HG02642 (cell line): ENCODE data around the gene BMP8B.
A peak's percentile ranks its signal among the peaks of the same experiment; 100 is the strongest.
"Not testable (repeated sequence)": the region's sequence is repeated elsewhere in the genome, so short reads cannot be mapped to it uniquely, and the experiment has no call there.

Experiments
- ATAC-seq: cut with Tn5 transposase; IDR thresholded peaks from one replicate; pipeline ENCODE4 v1.9.1; 2021; ENCODE audit warnings: mild to moderate bottlenecking; ENCODE audit not compliant: unreplicated experiment, poor library complexity

BMP8B gene

DNA sequence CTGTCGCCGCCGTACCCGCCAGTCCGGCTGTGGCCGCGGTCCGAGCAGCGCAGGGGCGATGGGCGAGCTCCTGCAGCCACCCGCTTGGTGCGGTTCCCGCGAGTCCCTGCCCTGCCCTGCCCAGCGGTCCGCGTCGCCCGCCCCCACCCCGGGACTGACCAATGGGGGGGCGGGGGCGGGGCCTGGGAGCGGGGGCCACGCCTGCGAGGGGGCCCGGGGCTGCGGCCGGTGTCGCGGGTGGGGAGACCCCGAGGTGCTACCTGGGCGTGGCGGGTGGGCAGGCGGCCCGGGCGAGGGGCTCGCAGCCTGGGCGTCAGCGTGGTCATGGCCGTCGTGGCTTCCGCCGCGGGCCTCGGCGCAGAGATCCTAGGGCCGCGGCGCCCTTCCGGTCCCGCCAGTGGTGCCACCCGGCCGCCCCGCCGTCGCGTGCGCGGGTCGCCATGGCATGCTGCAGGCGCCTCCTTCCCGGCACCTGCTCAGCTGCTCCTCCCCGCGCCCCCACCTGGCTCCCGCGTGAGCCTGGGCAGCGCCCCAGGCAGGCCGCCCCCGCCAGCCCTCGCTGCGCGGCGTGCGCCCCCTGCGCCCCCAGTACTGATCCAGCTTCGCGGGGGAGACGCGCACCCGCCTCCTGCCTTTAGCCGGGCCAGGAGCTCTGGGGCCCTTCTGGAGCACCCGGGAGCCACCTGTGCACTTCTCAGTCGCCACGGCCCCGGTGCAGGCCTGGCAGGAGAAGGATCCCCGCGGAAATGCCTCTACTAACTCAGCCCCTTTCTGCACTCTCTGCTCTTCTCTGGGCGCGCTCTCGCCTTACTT is at the start of gene BMP8B:
Gene BMP8B, minus strand, starts transcription at position 108 of the 813 bp plus-strand sequence. CDS start 380 bp downstream, outside the sequence.
- peak; percentile 64 for ATAC-seq

DNA sequence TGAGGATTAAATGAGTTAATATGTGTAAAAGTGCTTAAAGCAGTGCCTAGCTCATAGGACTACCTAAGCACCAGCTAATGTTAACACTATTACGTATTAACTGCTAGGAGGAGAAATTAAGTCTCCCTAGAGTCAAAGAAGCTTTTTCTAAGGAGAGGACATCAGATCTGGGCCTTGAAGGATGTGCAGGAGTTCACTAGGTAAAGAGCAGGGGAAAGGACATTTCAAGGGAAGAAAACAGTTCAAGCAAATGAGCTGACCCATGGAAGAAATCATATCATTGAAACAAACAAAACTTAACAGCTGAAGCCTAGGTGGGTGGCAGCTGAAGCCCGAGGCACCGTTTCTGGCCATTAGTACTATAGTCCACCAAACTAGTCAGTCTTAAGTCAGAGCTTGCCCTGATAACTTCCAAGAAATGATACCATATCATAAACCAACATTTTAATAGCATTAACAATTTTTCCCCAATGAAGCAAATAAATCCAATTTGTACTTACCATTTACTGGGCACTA is 48.0 kb upstream of the BMP8B start:
- no peak for ATAC-seq

DNA sequence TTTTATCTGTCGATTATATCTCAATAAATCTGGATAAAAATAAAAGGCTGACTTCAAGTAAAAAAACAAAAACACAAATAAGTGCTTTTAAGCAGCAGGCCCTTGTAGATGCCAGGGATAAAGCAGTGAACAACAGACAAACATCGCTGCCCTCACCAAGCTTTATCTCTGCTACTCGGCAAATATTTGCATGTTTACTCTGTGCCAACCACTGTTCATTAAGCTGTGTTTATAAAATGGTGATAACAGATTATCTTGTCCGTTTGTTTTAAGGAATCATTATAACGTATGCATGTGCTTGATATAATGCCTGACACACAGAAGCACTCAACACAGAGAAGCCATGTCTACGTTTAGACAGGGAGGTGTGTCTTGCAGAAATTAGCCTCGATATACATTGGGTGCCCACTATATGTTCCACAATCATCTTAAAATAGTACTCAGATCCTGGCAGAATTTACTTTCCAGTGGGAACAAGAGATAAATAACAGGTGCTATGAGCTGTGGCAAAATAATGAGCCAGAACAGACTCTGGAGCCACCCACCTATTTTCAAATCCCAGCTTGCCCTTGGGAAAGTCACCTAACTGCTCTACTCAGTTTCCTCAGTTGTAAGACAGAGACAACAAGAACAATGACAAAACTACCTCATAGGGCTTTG is 47.4 kb upstream of the BMP8B start:
- no peak for ATAC-seq

GRCh38 chr1:39835110-39835509 is 46.4 kb upstream of the BMP8B start:
- no peak for ATAC-seq

GRCh38 chr1:39833621-39834385 is 45.1 kb upstream of the BMP8B start:
- no peak for ATAC-seq

- ATAC-seq = no peak
These were observed 44.5 kb upstream of the BMP8B start for GRCh38 chr1:39833121-39833520.

DNA sequence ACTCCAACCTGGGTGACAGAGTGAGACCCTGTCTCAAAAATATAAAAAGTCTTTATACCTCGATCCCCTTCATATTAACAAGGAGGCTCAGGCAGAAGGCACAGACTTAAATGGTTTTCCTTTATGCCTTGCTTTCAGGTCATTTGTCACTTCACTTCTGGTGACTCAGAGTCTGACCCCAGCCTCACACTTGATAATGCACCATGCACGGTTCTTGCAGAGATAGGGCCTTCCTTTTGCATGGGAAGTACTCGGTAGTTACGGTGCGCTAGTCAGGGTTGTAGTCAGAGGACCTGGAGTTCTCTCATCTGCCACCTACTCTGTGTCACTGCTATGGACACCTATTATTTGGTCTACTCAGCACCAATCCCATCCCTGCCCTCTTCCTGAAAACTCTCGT is 43.6 kb upstream of the BMP8B start:
- no peak for ATAC-seq

GRCh38 chr1:39829791-39830533 is 41.3 kb upstream of the BMP8B start:
- no peak for ATAC-seq

DNA sequence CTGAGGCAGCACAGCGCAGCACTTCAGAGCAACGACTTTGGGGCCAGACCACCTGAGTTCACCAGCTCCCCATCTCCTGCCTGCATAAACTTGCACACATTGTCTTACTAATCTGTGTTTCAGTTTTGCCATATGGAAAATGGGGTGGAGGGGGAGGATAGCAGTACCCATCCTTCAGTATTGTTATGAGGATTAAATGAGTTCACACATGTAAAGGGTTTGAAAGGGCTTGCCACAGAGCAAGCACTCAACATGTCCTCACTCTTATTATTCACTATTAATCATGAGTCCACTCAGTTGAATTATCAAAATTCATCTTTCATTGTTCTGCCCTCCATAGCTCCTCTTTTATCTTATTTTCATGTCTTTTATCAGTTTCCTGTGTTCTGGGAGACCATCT is 40.1 kb upstream of the BMP8B start:
- ATAC-seq = no peak

- not testable (repeated sequence) for ATAC-seq
These were observed 39.6 kb upstream of the BMP8B start for GRCh38 chr1:39828255-39828654.

- ATAC-seq = no peak
These were observed 38.5 kb upstream of the BMP8B start for GRCh38 chr1:39827201-39827600.

- ATAC-seq = no peak
These were observed 37.9 kb upstream of the BMP8B start for GRCh38 chr1:39826583-39826982.

GRCh38 chr1:39825432-39825941 is 36.8 kb upstream of the BMP8B start:
- ATAC-seq = peak; percentile 46

- not testable (repeated sequence) for ATAC-seq
These were observed 34.8 kb upstream of the BMP8B start for GRCh38 chr1:39823450-39823849.

DNA sequence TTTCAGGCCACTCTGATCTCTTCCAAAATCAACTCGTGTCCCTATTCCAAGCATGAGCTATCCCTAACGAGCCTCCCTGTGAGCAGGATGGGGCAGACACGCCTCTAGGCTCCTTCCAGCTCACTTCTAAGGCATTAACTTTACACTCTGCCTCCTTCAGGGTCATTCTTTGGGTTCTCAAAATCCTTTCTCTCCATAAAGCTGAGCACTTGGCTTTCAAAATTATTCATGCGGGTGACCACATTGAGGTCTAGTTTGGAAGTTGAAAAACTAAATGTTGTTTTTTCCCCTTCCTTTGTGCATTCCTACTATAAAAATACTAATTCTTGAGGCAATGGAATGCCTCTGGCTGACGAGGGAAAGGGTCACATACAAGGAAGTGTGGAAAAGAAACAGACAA is 33.5 kb upstream of the BMP8B start:
- ATAC-seq = no peak

- ATAC-seq = no peak
These were observed 30.6 kb upstream of the BMP8B start for GRCh38 chr1:39819091-39819812.

GRCh38 chr1:39818482-39818881 is 29.8 kb upstream of the BMP8B start:
- ATAC-seq = no peak

- peak; percentile 82 for ATAC-seq
These were observed 28.6 kb upstream of the BMP8B start for GRCh38 chr1:39817091-39817932.
